ENCODE measurements around the gene ZFP64.
"Not testable (repeated sequence)": the region's sequence is repeated elsewhere in the genome, so short reads cannot be mapped to it uniquely, and the experiment has no call there.

ZFP64 gene

GRCh38 chr20:52191132-52191915 lies at the start of gene ZFP64:
ZFP64 (minus strand) TSS chr20:52191779; CDS start chr20:52191636, 143 bp downstream.
- DNase-seq: peak; percentile 84

- no peak for DNase-seq
Measured at GRCh38 chr20:52240802-52241201, 49.2 kb upstream of the ZFP64 start.

- no peak for DNase-seq
Measured at GRCh38 chr20:52239102-52239501, 47.5 kb upstream of the ZFP64 start.

- DNase-seq: no peak
Measured at GRCh38 chr20:52236292-52236691, 44.7 kb upstream of the ZFP64 start.

GRCh38 chr20:52235129-52235528 lies 43.5 kb upstream of the ZFP64 start:
- DNase-seq: no peak

- DNase-seq: no peak
Measured at GRCh38 chr20:52234302-52235045, 42.9 kb upstream of the ZFP64 start.

GRCh38 chr20:52231230-52231746 lies 39.7 kb upstream of the ZFP64 start:
- DNase-seq: no peak

- no peak for DNase-seq
Measured at GRCh38 chr20:52230409-52230808, 38.8 kb upstream of the ZFP64 start.

- DNase-seq: not testable (repeated sequence)
Measured at GRCh38 chr20:52229346-52229745, 37.8 kb upstream of the ZFP64 start.

- DNase-seq: no peak
Measured at GRCh38 chr20:52226370-52226769, 34.8 kb upstream of the ZFP64 start.

GRCh38 chr20:52224920-52225319 lies 33.3 kb upstream of the ZFP64 start:
- no peak for DNase-seq

- DNase-seq: not testable (repeated sequence)
Measured at GRCh38 chr20:52221362-52221761, 29.8 kb upstream of the ZFP64 start.

GRCh38 chr20:52220891-52221290 lies 29.3 kb upstream of the ZFP64 start:
- DNase-seq: not testable (repeated sequence)

GRCh38 chr20:52219441-52219840 lies 27.9 kb upstream of the ZFP64 start:
- DNase-seq: peak; percentile 17

GRCh38 chr20:52217689-52218395 lies 26.3 kb upstream of the ZFP64 start:
- DNase-seq: no peak

GRCh38 chr20:52213995-52214394 lies 22.4 kb upstream of the ZFP64 start:
- DNase-seq: no peak

- no peak for DNase-seq
Measured at GRCh38 chr20:52212943-52213342, 21.4 kb upstream of the ZFP64 start.

GRCh38 chr20:52210037-52210990 lies 18.7 kb upstream of the ZFP64 start:
- DNase-seq: no peak

- no peak for DNase-seq
Measured at GRCh38 chr20:52209154-52209571, 17.6 kb upstream of the ZFP64 start.

GRCh38 chr20:52207020-52207810 lies 15.6 kb upstream of the ZFP64 start:
- no peak for DNase-seq

- no peak for DNase-seq
Measured at GRCh38 chr20:52204136-52204535, 12.6 kb upstream of the ZFP64 start.

All from hematopoietic multipotent progenitor cell treated with erythropoietin and hydrocortisone succinate and interleukin-3 and kit ligand, for 6 days (in vitro differentiated cells).